ENCODE data around the gene CFAP126.
"Not testable (repeated sequence)": the region's sequence is repeated elsewhere in the genome, so short reads cannot be mapped to it uniquely, and the experiment has no call there.

Gene CFAP126

DNA sequence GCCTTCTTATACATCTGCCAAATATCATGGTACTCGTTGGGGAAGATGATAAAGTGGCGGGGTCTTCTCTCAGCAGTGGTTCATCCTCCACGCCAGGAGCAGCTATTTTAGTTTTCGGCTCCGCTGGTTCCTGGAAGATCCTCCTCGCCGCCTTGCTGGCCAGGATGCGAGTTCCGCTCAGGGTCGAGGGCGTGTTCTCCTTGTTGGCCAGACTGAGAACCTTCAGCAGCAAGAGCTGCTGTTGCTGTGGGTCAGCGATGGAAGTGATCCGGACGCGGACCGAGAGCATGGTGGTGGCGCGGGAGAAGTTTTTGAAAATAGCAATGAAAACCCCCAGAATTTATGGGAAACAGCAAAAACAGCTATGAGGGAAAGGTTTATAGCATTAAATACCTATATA lies 11.4 kb upstream of the CFAP126 start:
- no peak for DNase-seq

DNA sequence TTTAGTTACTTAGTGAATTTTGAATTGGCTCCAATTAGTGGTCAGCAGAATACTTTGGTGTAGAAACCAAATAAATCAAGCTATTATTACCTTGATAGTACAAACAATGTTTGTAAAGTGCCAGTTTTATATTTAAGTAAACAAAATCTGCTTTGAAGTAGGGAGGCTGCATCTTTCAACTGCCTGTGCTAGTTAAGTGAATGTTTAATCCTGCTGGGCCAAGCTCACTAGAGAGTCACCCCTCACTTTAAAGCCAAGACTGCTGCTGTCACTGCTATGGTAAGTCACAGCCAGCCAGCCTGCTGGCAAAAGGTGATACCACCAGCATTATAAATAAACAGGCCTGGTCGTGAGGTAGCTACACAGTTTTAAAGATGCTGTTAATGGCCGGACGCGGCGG lies 10.3 kb upstream of the CFAP126 start:
- DNase-seq: no peak

DNA sequence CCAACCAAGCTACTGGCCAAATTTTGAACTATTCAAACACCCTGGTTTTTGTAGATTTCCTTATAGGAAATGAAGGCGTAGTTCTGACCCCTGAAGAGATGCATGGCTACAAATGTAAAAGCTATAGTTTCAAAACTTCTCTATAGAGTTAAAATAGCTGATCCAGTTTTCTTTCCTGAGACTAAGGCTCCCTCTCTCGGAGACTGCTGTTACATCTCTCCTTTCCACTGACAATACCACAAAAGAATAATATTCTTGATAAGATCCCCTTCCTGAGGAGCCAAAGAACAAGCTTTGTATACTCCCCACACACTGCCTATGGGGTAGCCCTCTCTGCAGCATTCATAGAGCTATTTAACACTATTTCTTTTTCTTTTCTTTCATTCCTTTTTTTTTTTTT lies 6.7 kb upstream of the CFAP126 start:
- DNase-seq: no peak

DNA sequence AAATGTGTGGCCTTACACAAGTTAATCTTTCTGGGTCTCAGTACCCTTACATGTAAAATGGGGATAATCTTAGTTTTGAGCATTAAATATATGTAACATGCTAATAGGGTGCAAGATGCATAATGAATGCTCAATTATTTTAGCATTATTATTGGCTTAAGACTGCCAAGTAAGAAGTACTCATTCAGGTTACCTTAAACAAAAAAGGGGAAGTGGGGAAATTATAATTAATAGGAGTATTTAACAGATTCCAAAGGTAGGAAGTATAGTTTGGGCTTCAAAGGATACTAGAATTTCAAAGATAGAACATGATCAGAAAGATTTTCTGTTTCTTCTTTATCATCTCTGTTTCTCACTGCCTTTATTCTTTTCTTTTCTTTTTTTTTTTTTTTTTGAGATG lies 5.8 kb upstream of the CFAP126 start:
- DNase-seq: no peak

DNA sequence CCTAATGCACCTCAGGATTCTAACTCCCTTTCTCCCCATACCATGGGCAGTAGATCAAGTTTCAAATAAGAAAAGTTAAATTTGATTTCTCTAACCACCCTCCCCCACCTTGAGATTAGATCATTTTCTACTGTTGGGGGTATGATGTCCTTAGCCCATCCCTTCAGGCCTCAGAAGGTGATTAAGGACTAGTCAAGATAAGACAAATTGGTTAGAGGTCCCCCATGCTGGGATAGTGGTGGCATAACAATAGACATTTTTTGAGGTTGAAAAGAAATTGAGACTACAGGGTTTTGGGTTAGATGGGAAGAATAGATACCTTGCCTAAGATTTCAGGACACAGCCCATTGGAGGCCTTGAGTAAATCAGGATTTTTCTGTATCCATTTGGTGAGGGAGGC lies 2.5 kb downstream of the CFAP126 start:
- no peak for DNase-seq

DNA sequence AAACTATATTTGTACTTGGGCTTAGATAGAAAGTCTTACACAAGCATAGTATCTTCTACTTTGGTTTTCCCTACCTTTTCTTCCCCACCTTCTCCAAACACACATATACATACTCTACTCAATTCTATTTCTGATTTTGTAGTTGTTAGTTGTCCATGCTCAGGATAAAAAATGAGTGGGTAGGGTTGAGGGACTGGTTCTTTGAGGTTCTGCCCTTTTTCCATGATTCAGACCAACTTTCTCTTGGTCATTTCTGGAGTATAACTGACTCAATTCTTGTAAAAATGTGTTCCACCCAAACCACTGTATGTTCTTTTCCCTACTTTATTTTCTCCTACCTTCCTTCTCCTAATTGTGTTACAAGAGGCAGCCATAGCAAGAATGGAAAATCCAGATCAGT lies 3.3 kb downstream of the CFAP126 start:
- DNase-seq: no peak

DNA sequence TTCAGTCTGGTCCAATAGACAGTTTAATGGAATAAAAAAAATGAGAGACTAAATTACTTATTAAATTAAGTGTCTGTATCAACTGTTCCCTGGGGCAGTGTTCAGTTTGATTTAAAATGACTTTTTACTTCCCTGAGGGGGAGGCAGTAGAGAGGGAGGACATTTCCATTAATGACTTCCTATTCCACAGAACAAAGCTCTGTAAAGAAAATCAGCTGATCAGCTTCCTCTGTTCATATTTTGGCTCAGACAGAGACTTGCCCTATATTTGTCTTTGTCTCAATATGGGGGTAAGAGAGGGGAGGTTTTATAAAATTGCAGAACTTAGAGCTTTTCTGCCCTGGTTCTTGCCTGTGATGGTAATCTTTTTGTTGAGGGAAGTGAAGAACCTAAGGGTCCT lies 8.4 kb downstream of the CFAP126 start:
- no peak for DNase-seq

DNA sequence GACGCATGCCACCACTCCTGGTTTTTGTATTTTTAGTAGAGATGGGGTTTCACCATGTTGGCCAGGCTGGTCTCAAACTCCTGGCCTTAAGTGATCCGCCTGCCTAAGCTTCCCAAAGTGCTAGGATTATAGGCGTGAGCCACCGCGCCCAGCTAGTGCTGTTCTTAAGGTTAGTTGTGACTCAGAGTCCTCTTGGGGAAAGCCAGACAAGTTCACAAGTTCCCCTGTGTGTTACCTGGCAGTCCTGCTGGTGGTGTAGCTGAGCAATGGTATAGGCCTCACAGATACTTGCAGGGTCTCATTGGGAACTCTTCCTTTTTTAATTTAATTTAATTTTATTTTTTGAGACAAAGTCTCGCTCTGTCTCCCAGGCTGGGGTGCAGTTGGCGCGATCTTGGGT lies 10.6 kb downstream of the CFAP126 start:
- DNase-seq: no peak

DNA sequence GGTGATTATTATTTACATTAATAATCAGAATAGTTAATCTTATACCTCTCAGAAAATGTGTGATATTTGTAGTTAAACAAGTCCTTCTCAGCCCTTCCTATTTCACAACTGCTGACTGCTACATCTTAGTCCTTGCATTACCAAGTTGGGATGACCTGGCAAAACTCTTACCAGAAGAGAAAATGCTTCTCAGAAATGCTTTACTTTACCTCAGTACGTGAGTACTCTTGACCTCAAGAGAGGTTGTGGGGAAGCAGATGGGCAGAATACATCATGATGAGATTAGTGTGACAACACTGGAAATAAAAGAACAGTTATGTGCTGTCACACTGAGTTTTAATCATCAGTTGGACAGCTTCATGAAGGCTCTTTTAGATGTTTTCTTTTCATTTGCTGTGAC lies 16.2 kb downstream of the CFAP126 start:
- DNase-seq: no peak

DNA sequence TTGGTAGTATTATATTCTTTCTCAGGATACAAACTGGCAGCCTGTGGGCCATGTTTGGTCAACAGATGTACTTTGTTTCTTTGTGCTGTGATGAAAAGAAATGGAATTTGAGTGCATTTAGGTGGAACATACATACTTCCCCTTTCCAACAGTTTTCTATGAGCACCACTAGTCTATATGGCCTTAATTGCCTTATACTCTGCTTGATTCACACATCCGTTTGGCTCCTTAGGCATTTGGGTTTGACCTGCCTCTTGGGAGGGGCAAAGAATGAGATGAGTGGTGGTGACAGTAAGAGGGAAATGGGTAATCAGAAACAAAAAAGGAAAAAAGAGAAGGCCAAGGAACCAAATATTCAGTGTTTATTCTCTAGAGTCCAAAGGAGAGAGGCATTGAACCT lies 17.0 kb downstream of the CFAP126 start:
- no peak for DNase-seq

DNA sequence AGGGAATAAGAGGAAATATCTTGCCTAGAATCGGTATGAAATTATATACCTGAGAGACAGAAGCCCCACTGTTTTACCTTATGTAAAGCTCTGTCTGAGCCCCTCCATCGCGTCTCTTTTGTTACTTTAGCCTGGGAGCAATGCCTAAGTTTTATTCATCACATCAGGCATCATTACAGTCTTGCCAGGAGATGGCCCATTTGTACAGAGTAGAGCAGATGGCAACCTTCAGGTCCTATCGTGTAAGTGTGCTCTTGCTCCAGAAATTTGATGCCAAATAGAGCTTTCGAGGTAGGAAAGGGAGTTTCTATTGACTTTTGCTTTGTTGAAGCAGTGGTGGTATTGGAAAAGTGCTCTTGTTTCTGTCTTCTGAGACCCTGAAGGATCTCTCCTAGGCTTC lies 24.9 kb downstream of the CFAP126 start:
- DNase-seq: no peak

DNA sequence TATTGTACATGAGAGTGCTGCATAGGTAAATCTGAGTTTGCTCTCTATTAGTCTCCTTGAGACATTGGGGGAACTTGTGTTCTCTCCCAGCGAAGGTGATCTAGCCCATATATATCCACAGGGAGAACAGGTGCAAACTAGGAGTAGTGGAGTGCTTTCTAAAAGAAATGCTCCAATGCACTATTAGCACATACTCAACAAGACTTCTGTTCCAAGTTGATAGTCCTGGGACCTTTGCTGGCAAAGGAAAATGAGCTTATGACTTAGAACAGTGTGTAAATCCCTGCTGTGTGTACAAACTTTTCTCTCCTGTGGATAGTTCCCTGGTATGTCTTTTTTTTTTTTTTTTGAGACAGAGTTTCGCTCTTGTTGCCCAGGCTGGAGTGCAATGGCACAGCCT lies 25.5 kb downstream of the CFAP126 start:
- no peak for DNase-seq

DNA sequence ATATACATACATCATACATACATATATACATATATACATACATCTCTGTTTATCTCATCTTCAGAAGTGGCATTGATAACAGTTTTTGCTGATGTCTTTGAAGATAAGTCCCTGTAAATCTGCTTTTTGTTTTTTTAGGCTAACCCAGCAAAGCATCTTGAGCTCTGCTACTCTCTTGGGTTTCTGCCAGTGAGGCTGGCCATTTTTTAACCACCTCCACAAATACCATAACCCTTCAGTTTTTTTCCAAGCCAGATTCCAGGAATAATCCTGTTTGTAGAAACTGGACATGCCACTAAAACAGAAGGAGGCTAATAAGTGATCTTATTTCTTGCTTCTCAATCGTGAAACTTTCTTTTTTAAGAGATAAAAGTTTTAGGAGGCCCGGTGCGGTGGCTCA lies 31.9 kb downstream of the CFAP126 start:
- no peak for DNase-seq

DNA sequence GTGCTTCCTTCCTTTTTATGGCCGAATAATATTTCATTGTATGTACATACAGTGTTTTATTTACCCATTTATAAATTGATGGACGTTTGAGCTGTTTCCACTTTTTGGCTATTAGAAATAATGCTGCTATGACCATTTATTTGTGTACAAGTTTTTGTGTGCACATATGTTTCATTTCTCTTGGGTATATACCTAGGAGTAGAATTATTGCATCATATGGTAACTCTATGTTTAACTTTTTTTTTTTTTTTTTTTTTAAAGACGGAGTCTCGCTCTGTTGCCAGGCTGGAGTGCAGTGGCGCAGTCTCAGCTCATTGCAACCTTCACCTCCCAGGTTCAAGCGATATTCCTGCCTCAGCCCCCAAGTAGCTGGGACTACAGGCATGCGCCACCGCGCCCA lies 34.5 kb downstream of the CFAP126 start:
- DNase-seq: no peak

DNA sequence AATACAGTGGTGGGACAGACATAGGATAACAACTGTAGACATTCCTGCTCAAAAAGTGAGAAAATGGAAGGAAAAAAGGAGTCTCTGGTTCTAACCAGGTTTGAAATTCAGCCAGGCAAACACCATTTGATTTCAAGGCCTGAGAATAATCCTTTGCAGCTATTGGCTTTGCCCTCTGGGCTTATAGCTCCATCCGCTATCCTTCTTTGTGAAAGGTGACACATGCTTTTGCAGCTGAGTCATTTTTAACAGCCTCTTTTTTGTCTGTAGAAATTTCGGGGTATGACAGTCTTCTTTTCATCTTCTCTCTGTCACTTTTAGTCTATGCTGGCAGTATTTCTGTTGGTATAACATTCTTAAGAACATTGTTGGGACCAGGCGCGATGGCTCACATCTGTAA lies 37.3 kb downstream of the CFAP126 start:
- no peak for DNase-seq

DNA sequence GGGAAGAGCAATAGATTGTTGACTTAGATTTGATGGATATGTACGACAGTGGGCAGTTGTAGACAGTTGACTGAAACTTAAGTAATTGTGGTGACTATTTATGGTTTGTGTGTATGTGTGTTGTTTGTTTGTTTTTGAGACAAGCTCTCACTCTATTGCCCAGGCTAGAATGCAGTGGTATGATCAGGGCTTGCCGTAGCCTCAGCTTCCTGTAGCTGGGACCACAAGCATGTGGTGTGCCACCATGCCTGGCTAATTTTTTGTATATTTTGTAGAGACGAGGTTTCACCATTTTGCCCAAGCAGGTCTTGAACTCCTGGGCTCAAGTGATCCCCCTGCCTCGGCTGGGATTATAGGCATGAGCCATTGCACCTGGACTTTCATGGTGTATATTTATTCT lies 43.7 kb downstream of the CFAP126 start:
- no peak for DNase-seq

DNA sequence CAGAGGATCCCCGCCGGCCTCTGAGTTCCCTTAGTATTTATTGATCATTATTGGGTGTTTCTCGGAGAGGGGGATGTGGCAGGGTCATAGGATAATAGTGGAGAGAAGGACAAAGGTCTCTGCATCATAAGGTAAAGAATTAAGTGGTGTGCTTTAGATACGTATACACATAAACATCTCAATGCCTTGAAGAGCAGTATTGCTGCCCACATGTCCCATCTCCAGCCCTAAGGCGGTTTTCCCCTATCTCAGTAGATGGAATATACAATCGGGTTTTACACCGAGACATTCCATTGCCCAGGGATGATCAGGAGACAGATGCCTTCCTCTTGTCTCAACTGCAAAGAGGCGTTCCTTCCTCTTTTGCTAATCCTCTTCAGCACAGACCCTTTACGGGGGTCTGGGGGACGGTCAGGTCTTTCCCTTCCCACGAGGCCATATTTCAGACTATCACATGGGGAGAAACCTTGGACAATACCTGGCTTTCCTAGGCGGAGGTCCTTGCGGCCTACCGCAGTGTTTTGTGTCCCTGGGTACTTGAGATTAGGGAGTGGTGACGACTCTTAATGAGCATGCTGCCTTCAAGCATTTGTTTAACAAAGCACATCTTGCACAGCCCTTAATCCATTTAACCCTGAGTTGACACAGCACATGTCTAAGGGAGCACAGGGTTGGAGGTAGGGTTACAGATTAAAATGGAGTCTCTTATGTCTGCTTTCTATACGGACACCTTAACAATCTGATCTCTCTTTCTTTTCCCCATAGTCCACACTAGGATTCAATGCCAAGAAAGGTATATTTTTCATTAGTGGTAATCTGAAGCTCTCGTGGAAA lies 51.6 kb downstream of the CFAP126 start:
- not testable (repeated sequence) for DNase-seq
